ENCODE measurements around the gene ARHGAP27. TPM values are rescaled to one million over a fixed set of nuclear protein-coding genes. Genes with fewer than 3 reads are reported as not detected.

Gene ARHGAP27
- total RNA-seq, 1 donor from 2014 or later, result 1.0 TPM

DNA sequence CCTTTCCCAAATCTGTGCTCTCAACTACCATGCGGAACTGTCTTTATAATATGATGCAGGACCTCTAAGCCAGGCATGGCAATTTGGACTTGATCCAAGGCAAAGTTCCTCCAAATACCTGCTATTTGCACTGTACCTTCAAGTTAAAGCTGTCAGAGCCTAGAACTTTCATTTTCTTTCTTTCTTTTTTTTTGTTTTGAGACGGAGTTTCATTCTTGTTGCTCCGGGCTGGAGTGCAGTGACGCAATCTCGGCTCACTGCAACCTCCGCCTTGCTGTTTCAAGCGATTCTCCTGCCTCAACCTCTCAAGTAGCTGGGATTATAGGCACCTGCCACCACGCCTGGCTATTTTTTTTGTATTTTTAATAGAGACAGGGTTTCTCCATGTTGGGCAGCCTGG, 51.7 kb downstream of the ARHGAP27 start:
- no peak overlapping the region for H3K4me3 ChIP-seq
- no peaks in the 10 kb centered on the region for H3K79me2 ChIP-seq (ENCODE audit: low read depth)
- H4K20me1 ChIP-seq (ENCODE audit: low read depth), result no peaks in the 10 kb centered on the region
- no peaks in the 10 kb centered on the region for H3K9me3 ChIP-seq (ENCODE audit: low read depth)
- peaks cover 5% of the 10 kb centered on the region for H3K4me1 ChIP-seq
- H3K27me3 Mint-ChIP-seq (ENCODE audit: insufficient read depth, low read depth), result peaks cover 15% of the 10 kb centered on the region
- H3K4me3 Mint-ChIP-seq, result no peak overlapping the region
- no peak overlapping the region for H3K27ac ChIP-seq
- no peak overlapping the region for H2AFZ ChIP-seq (replicated peaks)
- peaks cover 11% of the 10 kb centered on the region for H3K4me1 Mint-ChIP-seq
- no peak for DNase-seq (ENCODE audit: low spot score)
- H3K36me3 ChIP-seq, result no peaks in the 10 kb centered on the region
- H3K36me3 Mint-ChIP-seq, result no peaks in the 10 kb centered on the region
- H3K4me2 ChIP-seq, result no peak overlapping the region
- no peak for TF ChIP-seq EZH2 (IDR thresholded peaks at IDR 0.05)
- TF ChIP-seq, protein P1, sequence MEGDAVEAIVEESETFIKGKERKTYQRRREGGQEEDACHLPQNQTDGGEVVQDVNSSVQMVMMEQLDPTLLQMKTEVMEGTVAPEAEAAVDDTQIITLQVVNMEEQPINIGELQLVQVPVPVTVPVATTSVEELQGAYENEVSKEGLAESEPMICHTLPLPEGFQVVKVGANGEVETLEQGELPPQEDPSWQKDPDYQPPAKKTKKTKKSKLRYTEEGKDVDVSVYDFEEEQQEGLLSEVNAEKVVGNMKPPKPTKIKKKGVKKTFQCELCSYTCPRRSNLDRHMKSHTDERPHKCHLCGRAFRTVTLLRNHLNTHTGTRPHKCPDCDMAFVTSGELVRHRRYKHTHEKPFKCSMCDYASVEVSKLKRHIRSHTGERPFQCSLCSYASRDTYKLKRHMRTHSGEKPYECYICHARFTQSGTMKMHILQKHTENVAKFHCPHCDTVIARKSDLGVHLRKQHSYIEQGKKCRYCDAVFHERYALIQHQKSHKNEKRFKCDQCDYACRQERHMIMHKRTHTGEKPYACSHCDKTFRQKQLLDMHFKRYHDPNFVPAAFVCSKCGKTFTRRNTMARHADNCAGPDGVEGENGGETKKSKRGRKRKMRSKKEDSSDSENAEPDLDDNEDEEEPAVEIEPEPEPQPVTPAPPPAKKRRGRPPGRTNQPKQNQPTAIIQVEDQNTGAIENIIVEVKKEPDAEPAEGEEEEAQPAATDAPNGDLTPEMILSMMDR (IDR thresholded peaks at IDR 0.05), result no peak
- no peak for TF ChIP-seq EZH2phosphoT487 (IDR thresholded peaks at IDR 0.05)
- no peaks in the 10 kb centered on the region for H3F3A ChIP-seq (ENCODE audit: low read depth)
- H3K27me3 ChIP-seq, result no peaks in the 10 kb centered on the region
- H3K27ac Mint-ChIP-seq, result no peak overlapping the region
- no peaks in the 10 kb centered on the region for H3K9me3 Mint-ChIP-seq
- no peak overlapping the region for H3K9ac ChIP-seq

DNA sequence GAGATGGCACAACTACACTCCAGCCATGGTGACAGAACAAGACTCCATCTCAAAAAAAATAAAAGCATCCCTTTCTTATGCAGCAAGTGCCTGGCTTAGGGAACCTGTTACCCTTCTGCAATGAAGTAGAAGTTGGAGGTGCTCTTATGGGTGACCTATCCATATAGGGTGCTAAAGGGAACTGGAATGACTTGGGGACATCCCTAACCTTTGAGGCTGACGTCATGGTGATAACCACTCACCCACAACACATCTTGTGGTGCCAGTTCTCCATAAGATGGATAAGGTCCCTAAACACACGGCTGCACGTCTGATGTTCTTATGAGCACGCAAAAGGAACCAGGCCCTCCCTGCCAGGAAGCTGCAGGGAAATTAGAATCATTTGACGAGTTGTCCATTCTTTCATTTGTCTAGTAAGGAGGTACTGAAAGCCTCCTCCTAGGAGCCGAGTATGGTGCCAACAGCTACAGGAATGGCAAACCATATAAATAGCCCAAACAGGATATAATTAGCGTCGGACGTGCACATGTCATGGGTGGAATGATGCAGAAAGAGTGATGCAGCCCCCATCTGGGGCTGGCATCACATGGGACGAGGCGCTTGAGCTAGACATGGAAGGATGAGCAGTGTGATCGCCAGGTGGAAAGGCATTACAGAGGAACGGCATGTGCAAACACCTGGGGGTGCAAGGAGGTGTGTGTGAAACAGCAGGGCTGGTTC, 52.5 kb downstream of the ARHGAP27 start:
- Histone ChIP-seq H4K20me1 (ENCODE audit: low read depth) (no peaks in the 10 kb centered on the region), H3K4me1 (peaks cover 5% of the 10 kb centered on the region), H3K79me2 (ENCODE audit: low read depth) (no peaks in the 10 kb centered on the region), H3K36me3 (no peaks in the 10 kb centered on the region), H3F3A (ENCODE audit: low read depth) (no peaks in the 10 kb centered on the region), H3K27ac (no peak overlapping the region), H3K27me3 (no peaks in the 10 kb centered on the region), H3K4me2 (no peak overlapping the region), H2AFZ (replicated peaks) (no peak overlapping the region), H3K9ac (no peak overlapping the region), H3K9me3 (ENCODE audit: low read depth) (no peaks in the 10 kb centered on the region), H3K4me3 (no peak overlapping the region)
- Mint-ChIP-seq H3K36me3 (no peaks in the 10 kb centered on the region), H3K4me1 (peaks cover 9% of the 10 kb centered on the region), H3K27ac (no peak overlapping the region), H3K27me3 (ENCODE audit: insufficient read depth, low read depth) (peaks cover 17% of the 10 kb centered on the region), H3K9me3 (no peaks in the 10 kb centered on the region), H3K4me3 (no peak overlapping the region)
- TF ChIP-seq EZH2 (IDR thresholded peaks at IDR 0.05) (no peak), EZH2phosphoT487 (IDR thresholded peaks at IDR 0.05) (no peak)
- TF ChIP-seq, protein P1 (IDR thresholded peaks at IDR 0.05), result no peak
- no peak for DNase-seq (ENCODE audit: low spot score)

DNA sequence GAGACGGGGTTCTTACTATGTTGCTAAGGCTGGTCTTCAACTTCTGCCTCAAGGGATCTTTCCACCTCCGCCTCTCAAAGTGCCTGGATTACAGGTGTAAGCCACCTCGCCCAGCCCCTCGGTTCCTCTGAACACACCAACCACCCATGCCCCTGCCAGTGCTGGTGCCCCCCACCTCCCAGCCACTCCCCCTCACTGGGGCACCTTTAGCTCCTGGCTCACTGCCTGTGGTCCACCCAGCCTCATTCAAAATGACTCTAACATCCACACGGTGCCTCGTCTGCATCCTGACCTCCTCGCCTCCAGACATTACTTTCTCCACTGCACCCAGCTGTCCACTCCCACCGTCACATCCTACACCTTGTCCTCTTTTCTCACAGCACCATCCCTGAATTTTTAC, 55.3 kb downstream of the ARHGAP27 start:
- TF ChIP-seq EZH2phosphoT487 (IDR thresholded peaks at IDR 0.05), result no peak
- TF ChIP-seq, protein P1 (IDR thresholded peaks at IDR 0.05), result no peak
- TF ChIP-seq EZH2 (IDR thresholded peaks at IDR 0.05), result no peak
- Histone ChIP-seq H3K4me2 (no peak overlapping the region), H3K9me3 (ENCODE audit: low read depth) (no peaks in the 10 kb centered on the region), H2AFZ (replicated peaks) (no peak overlapping the region), H3K9ac (no peak overlapping the region), H3K27me3 (peaks cover under 1% of the 10 kb centered on the region), H4K20me1 (ENCODE audit: low read depth) (no peaks in the 10 kb centered on the region), H3K79me2 (ENCODE audit: low read depth) (no peaks in the 10 kb centered on the region), H3K4me3 (no peak overlapping the region), H3K27ac (no peak overlapping the region), H3K4me1 (peaks cover 10% of the 10 kb centered on the region), H3K36me3 (no peaks in the 10 kb centered on the region), H3F3A (ENCODE audit: low read depth) (peaks cover 1% of the 10 kb centered on the region)
- DNase-seq (ENCODE audit: low spot score), result no peak
- Mint-ChIP-seq H3K27ac (no peak overlapping the region), H3K9me3 (no peaks in the 10 kb centered on the region), H3K36me3 (no peaks in the 10 kb centered on the region), H3K27me3 (ENCODE audit: insufficient read depth, low read depth) (peaks cover 19% of the 10 kb centered on the region), H3K4me3 (no peak overlapping the region), H3K4me1 (peaks cover 15% of the 10 kb centered on the region)
